Ectodermal cell (in vitro differentiated cells): ENCODE results near the gene MAVS.

ENCODE experiments used
- H3K27ac ChIP-seq: 2 replicates; pipeline ENCODE4 v1.7.0; 2013; ENCODE audit warnings: mild to moderate bottlenecking, low read depth, low read length; ENCODE audit not compliant: insufficient read depth, poor library complexity, severe bottlenecking
- H3K27me3 ChIP-seq: 2 replicates; pipeline ENCODE4 v1.7.0; 2013; ENCODE audit warnings: mild to moderate bottlenecking, low read length; ENCODE audit not compliant: insufficient read depth, control insufficient read depth, poor library complexity, severe bottlenecking
- H3K36me3 ChIP-seq: one replicate; pipeline ENCODE4 v1.7.0; 2013; ENCODE audit warnings: low read length; ENCODE audit not compliant: control insufficient read depth, insufficient read depth
- H3K4me1 ChIP-seq: one replicate; pipeline ENCODE4 v1.7.0; 2013; ENCODE audit warnings: low read length; ENCODE audit not compliant: control insufficient read depth, insufficient read depth
- H3K4me3 ChIP-seq: 2 replicates; pipeline ENCODE4 v1.7.0; 2013; ENCODE audit warnings: low read depth, low read length, control low read depth; ENCODE audit not compliant: insufficient read depth
- H3K9me3 ChIP-seq: 2 replicates; pipeline ENCODE4 v1.7.0; 2013; ENCODE audit warnings: mild to moderate bottlenecking, low read length, moderate library complexity; ENCODE audit not compliant: control insufficient read depth
- WGBS, 2 experiments: methylation state at CpG; one replicate each; pipeline ENCODE4 v1.1.7; 2013; ENCODE audit warnings: missing lambda C conversion rate in 2 of 2; 5-methylcytosine and 5-hydroxymethylcytosine counted together

MAVS gene

GRCh38 chr20:3814928-3815495 lies 31.6 kb upstream of the MAVS start:
- Histone ChIP-seq H3K27ac (no peak overlapping the region), H3K27me3 (no peaks in the 10 kb centered on the region), H3K36me3 (no peaks in the 10 kb centered on the region), H3K4me1 (peaks cover 9% of the 10 kb centered on the region), H3K9me3 (no peaks in the 10 kb centered on the region), H3K4me3 (no peak overlapping the region)
- WGBS, 2 experiments: 89 to 91% methylated on average over 7 of the region's 7 CpGs

- no peaks in the 10 kb centered on the region for H3K27me3 ChIP-seq
- no peaks in the 10 kb centered on the region for H3K36me3 ChIP-seq
- H3K4me3 ChIP-seq: no peak overlapping the region
- 83% methylated on average over 9 of the region's 9 CpGs for WGBS, 2 experiments
- H3K4me1 ChIP-seq: peaks cover 9% of the 10 kb centered on the region
- H3K27ac ChIP-seq: no peak overlapping the region
- H3K9me3 ChIP-seq: no peaks in the 10 kb centered on the region
Measured at GRCh38 chr20:3815703-3816315, 30.8 kb upstream of the MAVS start.

- H3K36me3 ChIP-seq: no peaks in the 10 kb centered on the region
- H3K9me3 ChIP-seq: no peaks in the 10 kb centered on the region
- 95 to 97% methylated on average over 8 of the region's 8 CpGs for WGBS, 2 experiments
- H3K27ac ChIP-seq: no peak overlapping the region
- H3K4me3 ChIP-seq: no peak overlapping the region
- no peaks in the 10 kb centered on the region for H3K27me3 ChIP-seq
- H3K4me1 ChIP-seq: peaks cover 3% of the 10 kb centered on the region
Measured at GRCh38 chr20:3818155-3819151, 28.2 kb upstream of the MAVS start.

- Histone ChIP-seq H3K27ac (no peak overlapping the region), H3K9me3 (no peaks in the 10 kb centered on the region), H3K27me3 (no peaks in the 10 kb centered on the region), H3K36me3 (no peaks in the 10 kb centered on the region), H3K4me3 (peak overlapping the region; percentile 74), H3K4me1 (peaks cover 3% of the 10 kb centered on the region)
- WGBS, 2 experiments: 83 to 84% methylated on average over 19 of the region's 20 CpGs
Measured at GRCh38 chr20:3819411-3820047, 27.1 kb upstream of the MAVS start.

- Histone ChIP-seq H3K27me3 (no peaks in the 10 kb centered on the region), H3K4me3 (peak within 1 kb of the TSS; percentile 74), H3K4me1 (peaks cover 3% of the 10 kb centered on the region), H3K27ac (peak within 1 kb of the TSS; percentile 85), H3K36me3 (no peaks in the 10 kb centered on the region), H3K9me3 (no peaks in the 10 kb centered on the region)
- 0 to 1% methylated on average over 96 of the region's 96 CpGs for WGBS, 2 experiments
Measured at GRCh38 chr20:3820048-3820900, 26.4 kb upstream of the MAVS start, which contains the start of gene AP5S1. AP5S1 (plus strand) TSS chr20:3820547; CDS start chr20:3822118, 1,571 bp downstream.

- peak overlapping the region; percentile 74 for H3K4me3 ChIP-seq
- no peaks in the 10 kb centered on the region for H3K9me3 ChIP-seq
- H3K36me3 ChIP-seq: no peaks in the 10 kb centered on the region
- 59 to 60% methylated on average over 20 of the region's 20 CpGs for WGBS, 2 experiments
- peaks cover 3% of the 10 kb centered on the region for H3K4me1 ChIP-seq
- peak overlapping the region; percentile 85 for H3K27ac ChIP-seq
- no peaks in the 10 kb centered on the region for H3K27me3 ChIP-seq
Measured at GRCh38 chr20:3820901-3821727, 25.5 kb upstream of the MAVS start.

GRCh38 chr20:3821996-3822395 lies 24.6 kb upstream of the MAVS start:
- Histone ChIP-seq H3K27ac (no peak overlapping the region), H3K4me3 (no peak overlapping the region), H3K4me1 (peaks cover 3% of the 10 kb centered on the region), H3K9me3 (no peaks in the 10 kb centered on the region), H3K27me3 (no peaks in the 10 kb centered on the region), H3K36me3 (no peaks in the 10 kb centered on the region)
- 94 to 96% methylated on average over 14 of the region's 14 CpGs for WGBS, 2 experiments

- no peaks in the 10 kb centered on the region for H3K36me3 ChIP-seq
- H3K27me3 ChIP-seq: no peaks in the 10 kb centered on the region
- no peak overlapping the region for H3K27ac ChIP-seq
- WGBS, 2 experiments: 93 to 94% methylated on average over 20 of the region's 20 CpGs
- H3K4me3 ChIP-seq: no peak overlapping the region
- H3K4me1 ChIP-seq: peaks cover 3% of the 10 kb centered on the region
- no peaks in the 10 kb centered on the region for H3K9me3 ChIP-seq
Measured at GRCh38 chr20:3823881-3824280, 22.8 kb upstream of the MAVS start.

- Histone ChIP-seq H3K9me3 (no peaks in the 10 kb centered on the region), H3K4me1 (no peaks in the 10 kb centered on the region), H3K36me3 (no peaks in the 10 kb centered on the region), H3K27ac (no peak overlapping the region), H3K4me3 (no peak overlapping the region), H3K27me3 (no peaks in the 10 kb centered on the region)
- WGBS, 2 experiments: 81 to 86% methylated on average over 7 of the region's 7 CpGs
Measured at GRCh38 chr20:3825526-3825925, 21.1 kb upstream of the MAVS start.
